Ovary (tissue), 3 donors: ENCODE measurements around the gene CEP41.

ENCODE experiments used
- EP300 ChIP-seq: sonication (generic); formaldehyde crosslinking; IDR thresholded peaks from one replicate; pipeline ENCODE4 v1.6.1; 2017; ENCODE audit warnings: antibody characterized with exemption
- POLR2A ChIP-seq: fragments of 450-650 bp; IDR thresholded peaks from one replicate; pipeline ENCODE4 v1.6.1; 2017; ENCODE audit warnings: antibody characterized with exemption, mild to moderate bottlenecking, moderate library complexity
- TF ChIP-seq, protein P1 (sequence below), 3 donors: fragments of 450-650 bp in 2 of 3; fragments of 200-600 bp in 1 of 3; IDR thresholded peaks; one replicate each; pipeline versions ENCODE4 v1.5.1 to v1.8.0; 2016 to 2022; ENCODE audit warnings: antibody characterized with exemption in 3 of 3, mild to moderate bottlenecking in 1 of 3
- donor health status: DM: no; HTN: no; CAD: no.

DNA sequence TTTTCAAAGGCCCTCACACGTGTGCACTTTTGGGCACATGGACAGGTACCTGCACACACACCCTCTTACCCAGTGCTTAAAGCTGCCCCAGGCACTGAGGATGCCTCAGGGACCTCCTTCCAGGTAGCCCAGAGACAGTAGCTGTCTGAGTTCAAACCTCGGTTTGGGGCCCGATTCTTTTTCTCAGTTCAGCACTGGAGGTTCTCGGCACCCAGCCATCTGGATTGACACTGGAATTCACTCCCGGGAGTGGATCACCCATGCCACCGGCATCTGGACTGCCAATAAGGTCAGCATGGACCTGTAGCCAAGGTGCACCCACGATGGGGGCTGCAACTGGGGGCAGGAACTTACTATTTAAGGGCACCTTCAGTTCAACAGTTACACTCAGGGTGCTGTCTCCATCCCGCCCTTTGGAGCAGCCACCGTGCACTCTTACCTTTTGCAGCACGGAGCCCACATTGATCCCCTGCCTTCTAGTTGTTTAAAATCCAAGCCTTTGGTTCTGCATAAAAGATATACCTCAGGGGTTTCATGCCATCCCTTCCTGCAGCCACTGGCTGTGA lies 78.5 kb downstream of the CEP41 start:
- TF ChIP-seq, protein P1, sequence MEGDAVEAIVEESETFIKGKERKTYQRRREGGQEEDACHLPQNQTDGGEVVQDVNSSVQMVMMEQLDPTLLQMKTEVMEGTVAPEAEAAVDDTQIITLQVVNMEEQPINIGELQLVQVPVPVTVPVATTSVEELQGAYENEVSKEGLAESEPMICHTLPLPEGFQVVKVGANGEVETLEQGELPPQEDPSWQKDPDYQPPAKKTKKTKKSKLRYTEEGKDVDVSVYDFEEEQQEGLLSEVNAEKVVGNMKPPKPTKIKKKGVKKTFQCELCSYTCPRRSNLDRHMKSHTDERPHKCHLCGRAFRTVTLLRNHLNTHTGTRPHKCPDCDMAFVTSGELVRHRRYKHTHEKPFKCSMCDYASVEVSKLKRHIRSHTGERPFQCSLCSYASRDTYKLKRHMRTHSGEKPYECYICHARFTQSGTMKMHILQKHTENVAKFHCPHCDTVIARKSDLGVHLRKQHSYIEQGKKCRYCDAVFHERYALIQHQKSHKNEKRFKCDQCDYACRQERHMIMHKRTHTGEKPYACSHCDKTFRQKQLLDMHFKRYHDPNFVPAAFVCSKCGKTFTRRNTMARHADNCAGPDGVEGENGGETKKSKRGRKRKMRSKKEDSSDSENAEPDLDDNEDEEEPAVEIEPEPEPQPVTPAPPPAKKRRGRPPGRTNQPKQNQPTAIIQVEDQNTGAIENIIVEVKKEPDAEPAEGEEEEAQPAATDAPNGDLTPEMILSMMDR (IDR thresholded peaks at IDR 0.05) = no peak
- TF ChIP-seq EP300 = no peak
- no peak for TF ChIP-seq POLR2A
